Mesendoderm (in vitro differentiated cells): ENCODE results near the gene PDCD2L.
"Not testable (repeated sequence)": the region's sequence is repeated elsewhere in the genome, so short reads cannot be mapped to it uniquely, and the experiment has no call there.

Experiments used
- DNase-seq: peaks from one replicate; pipeline ENCODE4 v3.0.0; 2013
- H2AK5ac ChIP-seq: 2 replicates; pipeline ENCODE4 v1.6.1; 2013; ENCODE audit warnings: low read length, inconsistent platforms
- H2BK120ac ChIP-seq: 2 replicates; pipeline ENCODE4 v1.6.1; 2013; ENCODE audit warnings: low read depth, mild to moderate bottlenecking, low read length, moderate library complexity, mixed read lengths
- H2BK15ac ChIP-seq: replicated peaks from 2 replicates; pipeline ENCODE4 v1.6.1; 2013; ENCODE audit warnings: low read depth, mild to moderate bottlenecking, moderate library complexity
- H2BK5ac ChIP-seq: 2 replicates; pipeline ENCODE4 v1.6.1; 2013; ENCODE audit warnings: low read length, inconsistent platforms
- H3K18ac ChIP-seq: 2 replicates; pipeline ENCODE4 v1.6.1; 2013; ENCODE audit warnings: mild to moderate bottlenecking, low read length, mixed read lengths
- H3K23ac ChIP-seq: one replicate; pipeline ENCODE4 v1.6.1; 2013; ENCODE audit warnings: low read length
- H3K27ac ChIP-seq: 2 replicates; pipeline ENCODE4 v1.5.1; 2013; ENCODE audit warnings: low read depth, mild to moderate bottlenecking, inconsistent platforms, low read length, moderate library complexity
- H3K27me3 ChIP-seq: 2 replicates; pipeline ENCODE4 v1.6.1; 2013; ENCODE audit warnings: low read length, control low read depth, mild to moderate bottlenecking, inconsistent platforms; ENCODE audit not compliant: insufficient read depth, poor library complexity
- H3K36me3 ChIP-seq: 2 replicates; pipeline ENCODE4 v1.6.1; 2013; ENCODE audit warnings: low read length, inconsistent platforms; ENCODE audit not compliant: control insufficient read depth, insufficient read depth
- H3K4ac ChIP-seq: one replicate; pipeline ENCODE4 v1.6.1; 2013; ENCODE audit warnings: low read depth, mild to moderate bottlenecking, low read length, moderate library complexity
- H3K4me1 ChIP-seq: 2 replicates; pipeline ENCODE4 v1.6.1; 2013; ENCODE audit warnings: low read depth, low read length, inconsistent platforms; ENCODE audit not compliant: control insufficient read depth
- H3K4me2 ChIP-seq: 2 replicates; pipeline ENCODE4 v1.6.1; 2013; ENCODE audit warnings: low read length
- H3K4me3 ChIP-seq: 2 replicates; pipeline ENCODE4 v1.5.1; 2013; ENCODE audit warnings: mild to moderate bottlenecking, low read length
- H3K56ac ChIP-seq: one replicate; pipeline ENCODE4 v1.6.1; 2013; ENCODE audit warnings: low read length
- H3K79me1 ChIP-seq: 2 replicates; pipeline ENCODE4 v1.6.1; 2013; ENCODE audit warnings: low read length, inconsistent platforms
- H3K79me2 ChIP-seq: 2 replicates; pipeline ENCODE4 v1.6.1; 2013; ENCODE audit warnings: mild to moderate bottlenecking, low read length; ENCODE audit not compliant: control insufficient read depth, insufficient read depth
- H3K9ac ChIP-seq: 2 replicates; pipeline ENCODE4 v1.6.1; 2013; ENCODE audit warnings: low read length, inconsistent platforms
- H4K5ac ChIP-seq: one replicate; pipeline ENCODE4 v1.6.1; 2013; ENCODE audit warnings: low read length
- H4K8ac ChIP-seq: one replicate; pipeline ENCODE4 v1.6.1; 2013; ENCODE audit warnings: low read depth, mild to moderate bottlenecking, control low read depth, low read length, moderate library complexity
- WGBS: extraction: QIAGEN DNeasy Blood & Tissue Kit; methylation state at CpG from one replicate; pipeline ENCODE4 v1.1.7; 2013; ENCODE audit warnings: low lambda C conversion rate, missing lambda C conversion rate; ENCODE audit not compliant: insufficient coverage; ENCODE audit errors: extremely low coverage; 5-methylcytosine and 5-hydroxymethylcytosine counted together

The PDCD2L gene

GRCh38 chr19:34399886-34400285 is 4.3 kb upstream of the PDCD2L start:
- no peak overlapping the region for H3K9ac ChIP-seq
- H3K4ac ChIP-seq, result no peak overlapping the region
- no peak overlapping the region for H4K8ac ChIP-seq
- no peaks in the 10 kb centered on the region for H3K27me3 ChIP-seq
- peaks cover 2% of the 10 kb centered on the region for H3K79me2 ChIP-seq
- H3K56ac ChIP-seq, result no peak overlapping the region
- no peak overlapping the region for H3K4me3 ChIP-seq
- peaks cover 4% of the 10 kb centered on the region for H3K36me3 ChIP-seq
- H3K79me1 ChIP-seq, result no peaks in the 10 kb centered on the region
- H2BK5ac ChIP-seq, result no peak overlapping the region
- no peak overlapping the region for H2AK5ac ChIP-seq
- H3K27ac ChIP-seq, result no peak overlapping the region
- H3K4me1 ChIP-seq, result no peaks in the 10 kb centered on the region
- H2BK120ac ChIP-seq, result no peak overlapping the region
- H3K18ac ChIP-seq, result no peak overlapping the region
- H3K23ac ChIP-seq, result no peak overlapping the region
- no peak overlapping the region for H3K4me2 ChIP-seq
- no peak overlapping the region for H4K5ac ChIP-seq
- no peak overlapping the region for H2BK15ac ChIP-seq
- DNase-seq, result no peak
- WGBS, result no CpG with 5 or more reads among the region's 9 CpGs

- H2BK120ac ChIP-seq, H3K36me3 ChIP-seq, H4K8ac ChIP-seq, H3K79me2 ChIP-seq, H3K27ac ChIP-seq, H3K56ac ChIP-seq, H2BK5ac ChIP-seq, H3K4me3 ChIP-seq, H4K5ac ChIP-seq, H2AK5ac ChIP-seq, H3K18ac ChIP-seq, H3K4me1 ChIP-seq, H3K23ac ChIP-seq, H3K9ac ChIP-seq, DNase-seq, H3K4me2 ChIP-seq, H3K4ac ChIP-seq, H3K79me1 ChIP-seq, H2BK15ac ChIP-seq, H3K27me3 ChIP-seq: not testable (repeated sequence)
- no CpG with 5 or more reads among the region's 8 CpGs for WGBS
Observed at GRCh38 chr19:34400844-34401243, 3.4 kb upstream of the PDCD2L start.

GRCh38 chr19:34402074-34402600 is 2.1 kb upstream of the PDCD2L start:
- H3K27me3 ChIP-seq, result no peaks in the 10 kb centered on the region
- no peak overlapping the region for H3K4me3 ChIP-seq
- H2BK15ac ChIP-seq, result no peak overlapping the region
- H3K56ac ChIP-seq, result no peak overlapping the region
- H3K27ac ChIP-seq, result no peak overlapping the region
- no peak overlapping the region for H3K4ac ChIP-seq
- H2BK5ac ChIP-seq, result no peak overlapping the region
- no peak overlapping the region for H2BK120ac ChIP-seq
- H4K5ac ChIP-seq, result no peak overlapping the region
- H3K4me1 ChIP-seq, result no peaks in the 10 kb centered on the region
- H3K79me2 ChIP-seq, result peaks cover 6% of the 10 kb centered on the region
- H2AK5ac ChIP-seq, result no peak overlapping the region
- H4K8ac ChIP-seq, result no peak overlapping the region
- no CpG with 5 or more reads among the region's 8 CpGs for WGBS
- H3K23ac ChIP-seq, result no peak overlapping the region
- no peaks in the 10 kb centered on the region for H3K79me1 ChIP-seq
- H3K36me3 ChIP-seq, result peaks cover 2% of the 10 kb centered on the region
- no peak overlapping the region for H3K18ac ChIP-seq
- no peak overlapping the region for H3K4me2 ChIP-seq
- H3K9ac ChIP-seq, result no peak overlapping the region
- no peak for DNase-seq

GRCh38 chr19:34403784-34404108 is 453 bp upstream of the PDCD2L start:
- no peak overlapping the region for H3K4me3 ChIP-seq
- H3K4me2 ChIP-seq, result peak overlapping the region; percentile 59
- no peak overlapping the region for H3K27ac ChIP-seq
- H3K27me3 ChIP-seq, result no peaks in the 10 kb centered on the region
- H3K56ac ChIP-seq, result peak overlapping the region; percentile 80
- no peak overlapping the region for H3K4ac ChIP-seq
- H3K23ac ChIP-seq, result no peak overlapping the region
- DNase-seq, result no peak
- H2BK15ac ChIP-seq, result no peak overlapping the region
- peaks cover 2% of the 10 kb centered on the region for H3K36me3 ChIP-seq
- H4K8ac ChIP-seq, result no peak overlapping the region
- no peaks in the 10 kb centered on the region for H3K79me1 ChIP-seq
- no peak overlapping the region for H3K18ac ChIP-seq
- no peak overlapping the region for H2BK120ac ChIP-seq
- no peak overlapping the region for H2BK5ac ChIP-seq
- peaks cover 7% of the 10 kb centered on the region for H3K79me2 ChIP-seq
- no CpG with 5 or more reads among the region's 6 CpGs for WGBS
- no peak overlapping the region for H4K5ac ChIP-seq
- H2AK5ac ChIP-seq, result no peak overlapping the region
- H3K4me1 ChIP-seq, result no peaks in the 10 kb centered on the region
- peak overlapping the region; percentile 92 for H3K9ac ChIP-seq

- Histone ChIP-seq H3K4me1 (no peaks in the 10 kb centered on the region), H2BK5ac (no peak overlapping the region), H3K36me3 (peaks cover 3% of the 10 kb centered on the region), H3K9ac (no peak overlapping the region), H4K5ac (no peak overlapping the region), H3K27me3 (no peaks in the 10 kb centered on the region), H3K27ac (no peak overlapping the region), H3K23ac (no peak overlapping the region), H2BK120ac (no peak overlapping the region), H2BK15ac (no peak overlapping the region), H4K8ac (no peak overlapping the region), H2AK5ac (no peak overlapping the region), H3K4me3 (no peak overlapping the region), H3K79me1 (peaks cover 1% of the 10 kb centered on the region), H3K18ac (no peak overlapping the region), H3K56ac (no peak overlapping the region), H3K4me2 (no peak overlapping the region), H3K4ac (no peak overlapping the region), H3K79me2 (peaks cover 8% of the 10 kb centered on the region)
- no CpG with 5 or more reads among the region's 13 CpGs for WGBS
- no peak for DNase-seq
Observed at GRCh38 chr19:34405892-34406660, 1.9 kb downstream of the PDCD2L start.

GRCh38 chr19:34408411-34408810 is 4.2 kb downstream of the PDCD2L start:
- H4K8ac ChIP-seq, result no peak overlapping the region
- H3K79me1 ChIP-seq, result peaks cover 1% of the 10 kb centered on the region
- no peak overlapping the region for H3K27ac ChIP-seq
- no peak overlapping the region for H3K56ac ChIP-seq
- no peak overlapping the region for H3K4me3 ChIP-seq
- peak; percentile 48 for DNase-seq
- H3K27me3 ChIP-seq, result no peaks in the 10 kb centered on the region
- peaks cover 8% of the 10 kb centered on the region for H3K79me2 ChIP-seq
- H4K5ac ChIP-seq, result no peak overlapping the region
- WGBS, result no CpG with 5 or more reads among the region's 8 CpGs
- H3K4me2 ChIP-seq, result no peak overlapping the region
- peaks cover 3% of the 10 kb centered on the region for H3K36me3 ChIP-seq
- no peak overlapping the region for H2BK15ac ChIP-seq
- no peak overlapping the region for H3K23ac ChIP-seq
- H3K9ac ChIP-seq, result no peak overlapping the region
- H3K4me1 ChIP-seq, result no peaks in the 10 kb centered on the region
- H2BK120ac ChIP-seq, result no peak overlapping the region
- no peak overlapping the region for H2BK5ac ChIP-seq
- no peak overlapping the region for H3K4ac ChIP-seq
- H3K18ac ChIP-seq, result no peak overlapping the region
- H2AK5ac ChIP-seq, result no peak overlapping the region
